ENCODE measurements around the gene CFLAR. TPM values are rescaled to one million over a fixed set of nuclear protein-coding genes. Genes with fewer than 3 reads are reported as not detected.
"Not testable (repeated sequence)": the region's sequence is repeated elsewhere in the genome, so short reads cannot be mapped to it uniquely, and the experiment has no call there.

CFLAR gene
- total RNA-seq, 1 donor from 2014 or later = 86.8 TPM

DNA sequence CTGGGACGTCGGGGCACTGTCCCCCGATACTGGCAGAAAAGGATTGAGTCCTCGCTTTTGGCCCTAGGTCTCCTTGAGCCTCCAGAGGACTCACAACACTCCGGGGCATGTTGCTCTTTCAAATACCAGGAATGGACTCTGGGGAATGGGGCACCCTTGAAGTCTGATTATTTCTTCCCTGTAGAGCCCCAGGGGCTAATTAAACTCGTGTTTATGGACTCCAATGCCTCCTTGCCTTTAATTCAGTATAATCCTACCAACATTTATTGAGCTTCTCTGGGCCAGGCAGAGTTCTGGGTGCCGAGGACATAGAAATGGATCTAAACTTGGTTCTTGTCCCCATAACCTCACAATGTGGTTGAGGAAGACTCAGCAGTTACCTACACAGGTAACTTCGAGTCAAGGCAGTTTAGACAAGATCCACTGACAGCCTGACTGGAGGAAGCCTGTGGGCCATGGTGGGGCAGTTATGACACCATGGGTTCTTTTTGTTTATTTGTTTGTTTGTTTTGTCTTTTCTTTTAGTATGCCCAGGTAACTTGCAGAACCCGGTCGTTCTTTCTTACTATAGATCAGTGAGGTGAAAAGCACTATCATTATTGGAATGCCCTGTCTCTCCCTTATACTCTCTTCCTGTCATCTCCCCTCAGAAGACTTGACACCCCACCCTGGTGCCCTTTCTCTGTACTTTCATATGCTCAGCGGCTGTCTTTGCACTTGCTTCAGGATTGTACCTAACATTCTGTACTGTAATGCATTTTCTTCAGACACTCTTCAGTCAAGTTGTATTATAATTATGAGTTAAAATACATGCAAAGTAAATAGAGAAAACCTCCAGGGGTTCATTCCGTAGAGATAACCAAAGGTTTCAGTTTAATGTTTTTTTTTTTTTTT lies 3.2 kb downstream of the CFLAR start:
- peak in 1 of 2 donors; percentile 55 for DNase-seq (ENCODE audit: low read depth in 2 of 2)

GRCh38 chr2:201122276-201122675 lies 6.3 kb downstream of the CFLAR start:
- no peak for DNase-seq (ENCODE audit: low read depth in 2 of 2)

- DNase-seq (ENCODE audit: low read depth in 2 of 2) = peak; percentile 53 to 87
Observed at GRCh38 chr2:201126308-201127151, 10.6 kb downstream of the CFLAR start.

DNA sequence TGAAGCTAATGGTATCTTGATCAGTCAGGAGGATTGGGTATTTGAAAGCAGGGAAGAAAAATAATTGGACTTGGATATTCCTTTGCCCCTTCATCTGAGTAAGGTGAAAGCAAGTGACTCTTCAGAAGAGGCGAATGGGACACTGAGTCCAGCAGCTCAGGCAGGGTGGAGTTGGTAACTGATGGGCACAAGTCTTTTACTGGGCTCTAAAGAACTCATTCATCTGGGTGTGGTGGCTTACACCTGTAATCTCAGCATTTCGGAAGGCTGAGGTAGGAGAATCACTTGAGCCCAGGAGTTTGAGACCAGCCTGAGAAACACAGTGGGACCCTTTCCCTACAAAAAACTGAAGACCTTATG lies 11.2 kb downstream of the CFLAR start:
- DNase-seq (ENCODE audit: low read depth in 2 of 2) = no peak

- DNase-seq (ENCODE audit: low read depth in 2 of 2) = peak; percentile 68 to 94
Observed at GRCh38 chr2:201127570-201127969, 11.6 kb downstream of the CFLAR start.

- no peak for DNase-seq (ENCODE audit: low read depth in 2 of 2)
Observed at GRCh38 chr2:201128033-201128432, 12.1 kb downstream of the CFLAR start.

DNA sequence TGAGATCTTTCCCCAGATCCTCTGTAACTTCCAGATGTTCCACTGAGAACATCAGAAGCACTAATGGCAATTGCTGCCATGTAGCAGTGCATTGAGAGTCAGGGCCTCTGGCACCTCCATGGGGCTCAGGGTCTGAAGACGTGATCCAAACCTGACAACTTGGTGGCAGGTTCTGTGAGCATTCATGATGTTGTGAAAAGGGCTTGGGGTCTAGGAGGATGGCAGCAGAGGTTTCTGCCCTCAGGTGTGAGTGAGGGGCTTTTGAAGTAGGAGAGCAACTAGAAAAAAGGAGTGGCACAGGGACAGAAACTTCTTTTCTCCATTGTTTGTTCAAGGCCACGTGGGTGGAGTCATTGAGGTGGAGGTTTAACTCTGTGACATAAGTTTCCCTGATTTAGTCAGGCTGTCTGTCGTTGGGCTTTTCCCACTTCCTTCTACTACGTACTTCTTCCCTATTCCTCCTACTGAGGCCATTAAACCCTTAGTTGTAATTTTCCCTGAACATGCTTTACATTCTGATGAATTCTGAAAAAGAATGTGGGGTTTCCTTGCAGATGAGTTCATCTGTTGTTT lies 13.1 kb downstream of the CFLAR start:
- peak in 1 of 2 donors; percentile 93 for DNase-seq (ENCODE audit: low read depth in 2 of 2)

GRCh38 chr2:201130524-201131186 lies 14.7 kb downstream of the CFLAR start:
- DNase-seq (ENCODE audit: low read depth in 2 of 2) = peak in 1 of 2 donors; percentile 98

DNA sequence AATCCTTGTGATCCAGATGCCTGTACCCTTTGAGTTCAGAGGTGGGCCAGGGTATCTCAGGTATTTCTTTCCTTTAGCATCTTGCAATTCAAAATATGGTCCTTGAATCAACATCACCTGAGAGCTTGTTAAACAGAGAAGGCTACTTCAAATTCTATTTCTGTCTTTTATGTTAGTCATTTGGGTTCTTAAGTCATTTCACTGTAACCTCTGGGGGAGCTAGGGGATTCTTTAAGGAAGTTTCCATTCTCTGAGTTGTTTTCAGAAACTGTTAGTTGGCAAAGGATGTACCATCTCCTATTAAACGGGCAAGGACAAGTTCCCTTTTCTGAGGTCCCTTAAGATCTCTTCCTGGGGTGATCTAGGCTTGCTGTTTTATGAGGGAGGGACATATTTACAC lies 16.6 kb downstream of the CFLAR start:
- peak in 1 of 2 donors; percentile 55 for DNase-seq (ENCODE audit: low read depth in 2 of 2)

DNA sequence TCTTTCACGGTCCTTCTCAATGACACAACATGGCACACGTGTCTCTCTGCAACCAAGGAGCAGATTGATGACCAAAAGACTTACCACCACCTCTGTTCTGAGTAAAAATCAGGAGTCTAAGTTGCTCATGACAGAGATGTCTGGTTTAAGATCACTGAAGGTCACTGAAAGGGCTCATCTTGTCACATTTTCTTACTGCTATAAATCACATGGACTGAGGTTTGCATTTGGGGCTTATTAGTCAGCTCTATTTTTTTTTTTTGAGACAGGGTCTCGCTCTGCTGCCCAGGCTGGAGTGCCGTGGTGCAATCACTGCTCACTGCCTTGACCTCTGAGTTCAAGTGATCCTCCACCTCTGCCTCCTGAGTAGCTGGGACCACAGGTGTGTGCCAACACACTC lies 19.4 kb downstream of the CFLAR start:
- DNase-seq (ENCODE audit: low read depth in 2 of 2) = no peak

GRCh38 chr2:201136889-201137321 lies 20.9 kb downstream of the CFLAR start:
- no peak for DNase-seq (ENCODE audit: low read depth in 2 of 2)

GRCh38 chr2:201137505-201138400 lies 21.8 kb downstream of the CFLAR start:
- no peak for DNase-seq (ENCODE audit: low read depth in 2 of 2)

DNA sequence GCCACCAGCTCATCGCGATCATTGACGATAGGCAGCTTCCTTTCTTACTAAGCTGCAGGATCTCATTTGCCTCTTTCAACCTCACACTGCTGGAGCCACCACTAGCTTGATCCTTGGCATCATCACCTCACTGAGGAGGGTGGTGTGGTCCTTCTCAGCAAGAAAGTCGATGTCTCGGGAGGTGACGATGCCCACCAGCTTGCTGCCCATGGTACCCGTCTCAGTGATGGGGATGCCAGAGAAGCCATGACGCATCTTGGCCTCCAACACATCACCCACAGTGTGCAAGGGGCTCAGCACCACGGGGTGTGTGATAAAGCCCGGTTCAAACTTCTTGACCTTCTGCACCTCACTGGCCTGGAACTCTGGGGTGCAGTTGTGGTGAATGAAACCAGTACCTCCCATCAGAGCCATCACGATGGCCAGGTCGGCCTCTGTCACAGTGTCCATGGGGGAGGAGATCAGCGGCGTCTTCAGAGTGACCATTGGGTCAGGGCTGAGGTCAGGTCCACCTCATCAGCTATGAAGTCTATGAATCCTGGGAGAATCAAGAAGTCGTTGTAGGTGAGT lies 22.5 kb downstream of the CFLAR start:
- no peak for DNase-seq (ENCODE audit: low read depth in 2 of 2)

- DNase-seq (ENCODE audit: low read depth in 2 of 2) = not testable (repeated sequence)
Observed at GRCh38 chr2:201138986-201139781, 23.2 kb downstream of the CFLAR start.

DNA sequence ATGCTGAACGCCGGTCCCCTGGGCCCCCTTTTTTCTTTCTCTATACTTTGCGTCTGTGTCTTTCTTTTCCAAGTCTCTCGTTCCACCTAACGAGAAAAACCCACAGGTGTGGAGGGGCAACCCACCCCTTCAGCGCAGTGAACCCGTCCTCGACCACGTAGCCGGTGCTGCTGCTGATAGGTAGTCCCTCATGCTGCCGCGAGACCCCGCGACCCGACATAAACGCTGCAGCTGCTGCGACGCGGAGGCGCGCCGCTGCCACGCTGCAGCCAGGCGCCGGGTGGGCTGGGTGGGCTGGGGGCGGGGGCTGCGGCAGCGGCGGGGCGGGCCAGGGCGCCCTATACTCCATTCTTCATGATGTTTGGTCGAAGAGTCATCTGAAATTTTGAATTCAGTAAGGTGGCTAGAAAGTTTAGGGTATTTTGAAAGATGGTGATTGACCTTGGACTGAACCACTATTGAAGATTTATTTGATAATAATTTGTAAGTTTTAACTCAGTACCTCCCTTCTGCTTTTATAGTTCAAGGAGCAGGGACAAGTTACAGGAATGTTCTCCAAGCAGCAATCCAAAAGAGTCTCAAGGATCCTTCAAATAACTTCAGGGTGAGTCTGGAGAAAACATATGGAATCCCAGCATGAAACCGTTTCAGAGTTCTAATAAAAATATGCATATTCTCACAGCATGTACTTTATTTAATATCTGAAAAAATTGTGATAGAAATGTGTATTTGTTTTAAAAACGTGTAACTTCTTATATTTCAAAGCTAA lies 24.1 kb downstream of the CFLAR start:
- no peak for DNase-seq (ENCODE audit: low read depth in 2 of 2)

GRCh38 chr2:201144101-201145051 lies 28.4 kb downstream of the CFLAR start:
- DNase-seq (ENCODE audit: low read depth in 2 of 2) = no peak

- no peak for DNase-seq (ENCODE audit: low read depth in 2 of 2)
Observed at GRCh38 chr2:201148434-201148990, 32.5 kb downstream of the CFLAR start.
